ENCODE measurements around the gene OR4K5. TPM values are rescaled to one million over a fixed set of nuclear protein-coding genes. Genes with fewer than 3 reads are reported as not detected.
"Not testable (repeated sequence)": the region's sequence is repeated elsewhere in the genome, so short reads cannot be mapped to it uniquely, and the experiment has no call there.

The OR4K5 gene
- polyA plus RNA-seq (ENCODE audit: insufficient read depth in 1 of 5, insufficient read length in 5 of 5, low replicate concordance in 1 of 5): not detected
- long read RNA-seq, donor 1: 0 reads
- long read RNA-seq, donor 2: 0 reads
- long read RNA-seq, donor 3: 0 reads
- long read RNA-seq, donor 4: 0 reads
- long read RNA-seq, donor 5: 0 reads
- long read RNA-seq, donor 6: 0 reads
- long read RNA-seq, donor 7: 0 reads
- long read RNA-seq, donor 8: 0 reads

- DNase-seq: no peak
Measured at GRCh38 chr14:19920021-19920657, at the start of gene OR4K5. OR4K5 (plus strand) TSS chr14:19920607; CDS start chr14:19920607, 0 bp downstream.

- DNase-seq: no peak
Measured at GRCh38 chr14:19873178-19873577, 47.2 kb upstream of the OR4K5 start.

GRCh38 chr14:19874842-19875241 is 45.6 kb upstream of the OR4K5 start, which contains the start of gene OR4K2:
OR4K2 (plus strand) TSS chr14:19875142; CDS start chr14:19876268, 1,126 bp downstream.
- DNase-seq: no peak

GRCh38 chr14:19878029-19878642 is 42.3 kb upstream of the OR4K5 start:
- no peak for DNase-seq

- DNase-seq: no peak
Measured at GRCh38 chr14:19895282-19895681, 25.1 kb upstream of the OR4K5 start.

- no peak for DNase-seq
Measured at GRCh38 chr14:19900999-19901398, 19.4 kb upstream of the OR4K5 start.

GRCh38 chr14:19902409-19902808 is 18.0 kb upstream of the OR4K5 start:
- no peak for DNase-seq

GRCh38 chr14:19906665-19907064 is 13.7 kb upstream of the OR4K5 start:
- no peak for DNase-seq

GRCh38 chr14:19911114-19911513 is 9.3 kb upstream of the OR4K5 start:
- DNase-seq: no peak

- no peak for DNase-seq
Measured at GRCh38 chr14:19917243-19917642, 3.2 kb upstream of the OR4K5 start.

- DNase-seq: no peak
Measured at GRCh38 chr14:19917955-19918518, 2.4 kb upstream of the OR4K5 start.

GRCh38 chr14:19918553-19919264 is 1.7 kb upstream of the OR4K5 start:
- no peak for DNase-seq

GRCh38 chr14:19930617-19931016 is 10.2 kb downstream of the OR4K5 start, which contains the start of gene OR4K1:
OR4K1 (plus strand) TSS chr14:19930917; CDS start chr14:19935667, 4,750 bp downstream.
- DNase-seq: no peak

GRCh38 chr14:19941668-19942067 is 21.3 kb downstream of the OR4K5 start:
- DNase-seq: no peak

- DNase-seq: no peak
Measured at GRCh38 chr14:19947413-19948090, 27.1 kb downstream of the OR4K5 start.

GRCh38 chr14:19949218-19949617 is 28.8 kb downstream of the OR4K5 start:
- no peak for DNase-seq

- not testable (repeated sequence) for DNase-seq
Measured at GRCh38 chr14:19969735-19970134, 49.3 kb downstream of the OR4K5 start.
